Measurements from ENCODE around the gene ZRANB3. TPM values are rescaled to one million over a fixed set of nuclear protein-coding genes. Genes with fewer than 3 reads are reported as not detected.

Gene ZRANB3
- total and polyA plus RNA-seq, 2 donors (not counting 3 experiments of a cell fraction or from before 2014, with no cell fraction given) = 2.2 to 6.0 TPM

DNA sequence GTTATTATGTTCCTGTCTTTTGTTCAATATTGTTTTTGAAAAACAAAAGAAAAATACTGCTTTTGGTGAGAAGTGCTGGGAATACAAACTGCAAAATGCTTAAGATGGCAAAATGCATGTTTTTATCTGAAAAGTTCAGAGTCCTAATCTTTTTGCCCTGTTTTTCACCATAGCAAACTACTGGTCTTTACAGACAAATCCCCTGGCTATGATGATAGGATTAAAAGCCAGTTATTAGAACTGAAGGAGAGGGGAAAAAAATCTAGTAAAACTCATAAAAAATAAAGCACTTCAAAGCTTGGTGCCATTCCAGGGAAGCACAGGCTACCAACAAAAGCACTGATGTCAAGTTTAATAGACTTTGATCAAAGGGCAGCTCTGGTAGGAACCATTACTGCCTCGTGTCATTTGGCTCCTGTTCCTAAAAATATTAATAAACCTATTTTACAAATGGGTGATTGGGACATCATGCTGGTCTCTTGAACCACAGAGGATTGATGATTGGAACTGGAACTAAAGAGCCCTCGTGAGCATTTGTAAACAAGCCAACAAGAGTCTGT lies 284.2 kb downstream of the ZRANB3 start:
- TF ChIP-seq, protein P1, sequence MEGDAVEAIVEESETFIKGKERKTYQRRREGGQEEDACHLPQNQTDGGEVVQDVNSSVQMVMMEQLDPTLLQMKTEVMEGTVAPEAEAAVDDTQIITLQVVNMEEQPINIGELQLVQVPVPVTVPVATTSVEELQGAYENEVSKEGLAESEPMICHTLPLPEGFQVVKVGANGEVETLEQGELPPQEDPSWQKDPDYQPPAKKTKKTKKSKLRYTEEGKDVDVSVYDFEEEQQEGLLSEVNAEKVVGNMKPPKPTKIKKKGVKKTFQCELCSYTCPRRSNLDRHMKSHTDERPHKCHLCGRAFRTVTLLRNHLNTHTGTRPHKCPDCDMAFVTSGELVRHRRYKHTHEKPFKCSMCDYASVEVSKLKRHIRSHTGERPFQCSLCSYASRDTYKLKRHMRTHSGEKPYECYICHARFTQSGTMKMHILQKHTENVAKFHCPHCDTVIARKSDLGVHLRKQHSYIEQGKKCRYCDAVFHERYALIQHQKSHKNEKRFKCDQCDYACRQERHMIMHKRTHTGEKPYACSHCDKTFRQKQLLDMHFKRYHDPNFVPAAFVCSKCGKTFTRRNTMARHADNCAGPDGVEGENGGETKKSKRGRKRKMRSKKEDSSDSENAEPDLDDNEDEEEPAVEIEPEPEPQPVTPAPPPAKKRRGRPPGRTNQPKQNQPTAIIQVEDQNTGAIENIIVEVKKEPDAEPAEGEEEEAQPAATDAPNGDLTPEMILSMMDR (IDR thresholded peaks at IDR 0.05; ENCODE audit: extremely low read depth in 1 of 2, insufficient read depth in 1 of 2, low read depth in 1 of 2, low read length in 2 of 2) = no peak
- TF ChIP-seq EZH2 (IDR thresholded peaks at IDR 0.05; ENCODE audit: borderline replicate concordance, low read depth, low read length, severe bottlenecking) = no peak
- TF ChIP-seq FOS (IDR thresholded peaks at IDR 0.05; ENCODE audit: borderline replicate concordance, insufficient read depth, low read length) = no peak
- TF ChIP-seq MYC (IDR thresholded peaks at IDR 0.05; ENCODE audit: low read depth, low read length) = no peak
- no peak for TF ChIP-seq JUN (IDR thresholded peaks at IDR 0.05; ENCODE audit: borderline replicate concordance, insufficient read depth, insufficient read length, low read depth)
- TF ChIP-seq POLR2A (IDR thresholded peaks at IDR 0.05; ENCODE audit: low read depth, low read length) = no peak
- no peak for TF ChIP-seq POLR2AphosphoS5 (IDR thresholded peaks at IDR 0.05; ENCODE audit: insufficient read depth, low read depth, low read length)
- TF ChIP-seq GATA2 (IDR thresholded peaks at IDR 0.05; ENCODE audit: insufficient read depth, insufficient read length, low read depth, low read length) = no peak
- TF ChIP-seq, protein P2, sequence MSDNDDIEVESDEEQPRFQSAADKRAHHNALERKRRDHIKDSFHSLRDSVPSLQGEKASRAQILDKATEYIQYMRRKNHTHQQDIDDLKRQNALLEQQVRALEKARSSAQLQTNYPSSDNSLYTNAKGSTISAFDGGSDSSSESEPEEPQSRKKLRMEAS (IDR thresholded peaks at IDR 0.05; ENCODE audit: insufficient read depth, insufficient read length) = no peak
- ChIA-PET CTCF (interaction anchor here (0.8 kb wide), 1 partner anchor 17 kb away, joined by 3 read pairs; no protein-coding TSS in a partner anchor), POLR2A (no interaction called here)
- no TSS peak for BruUV-seq (replicated peaks)
- Histone ChIP-seq H2AFZ (ENCODE audit: low read depth, low read length) (no peak overlapping the region), H3K9ac (replicated peaks; ENCODE audit: extremely low read depth, insufficient read depth, low read length) (no peak overlapping the region), H3K79me2 (ENCODE audit: control insufficient read depth, insufficient read depth, low read length) (no peaks in the 10 kb centered on the region), H3K4me2 (ENCODE audit: insufficient read depth, low read length) (no peak overlapping the region), H4K20me1 (replicated peaks; ENCODE audit: control insufficient read depth, extremely low read depth, insufficient read depth, low read length) (no peaks in the 10 kb centered on the region), H3K27ac (ENCODE audit: insufficient read depth, low read depth, low read length) (no peak overlapping the region), H3K9me3 (replicated peaks; ENCODE audit: control insufficient read depth, insufficient read depth, low read length) (no peaks in the 10 kb centered on the region), H3K9me1 (replicated peaks; ENCODE audit: control insufficient read depth, extremely low read depth, insufficient read depth, low read length) (no peaks in the 10 kb centered on the region), H3K4me1 (ENCODE audit: control insufficient read depth, extremely low read depth, insufficient read depth, low read length) (peaks cover 9% of the 10 kb centered on the region), H3K27me3 (ENCODE audit: control insufficient read depth in 2 of 2, insufficient read depth in 2 of 2, low read length in 2 of 2) (no peaks in the 10 kb centered on the region), H3K4me3 (replicated peaks in 1 of 3; ENCODE audit: insufficient read depth in 1 of 3, low read depth in 1 of 3, low read length in 3 of 3) (no peak overlapping the region), H3K36me3 (ENCODE audit: control insufficient read depth in 2 of 2, extremely low read depth in 1 of 2, insufficient read depth in 2 of 2, low read length in 2 of 2) (no peaks in the 10 kb centered on the region)
- intact Hi-C loops (cut with micrococcal nuclease) (loop anchor here (5.0 to 10.0 kb wide), 2 partner anchors 58 to 286 kb away; partner anchors contain the start of genes R3HDM1 and ZRANB3), dilution Hi-C loops (cut with MboI; ENCODE audit: extremely low pct_ligation_motif_present, low sequenced_read_pairs) (no loop called here)
- DNase-seq (ENCODE audit: low read depth, low spot score) (peak; percentile 5), FAIRE-seq (no peak)

All from endothelial cell of umbilical vein (primary cell).